Endometrial microvascular endothelial cells (primary cell): ENCODE measurements around the gene AK5. TPM values are rescaled to one million over a fixed set of nuclear protein-coding genes. Genes with fewer than 3 reads are reported as not detected.
"Not testable (repeated sequence)": the region's sequence is repeated elsewhere in the genome, so short reads cannot be mapped to it uniquely, and the experiment has no call there.

Experiments used
- in situ Hi-C: cut with HindIII; loops from 2 replicates; pipeline ENCODE4 v1.10.0; 2017; ENCODE audit warnings: low sequenced_read_pairs, low pct_unique_long_range_greater_than_20kb; ENCODE audit errors: inconsistent ontology term
- total RNA-seq: library from RNA; depleted of rRNA; stranded (reverse); fragments of >200 nt; gene quantifications from one replicate; pipeline ENCODE4 v1.2.3, GENCODE V29; 2015; ENCODE audit errors: inconsistent ontology term

Gene AK5
- total RNA-seq, 1 donor from 2014 or later, result 53.1 TPM

DNA sequence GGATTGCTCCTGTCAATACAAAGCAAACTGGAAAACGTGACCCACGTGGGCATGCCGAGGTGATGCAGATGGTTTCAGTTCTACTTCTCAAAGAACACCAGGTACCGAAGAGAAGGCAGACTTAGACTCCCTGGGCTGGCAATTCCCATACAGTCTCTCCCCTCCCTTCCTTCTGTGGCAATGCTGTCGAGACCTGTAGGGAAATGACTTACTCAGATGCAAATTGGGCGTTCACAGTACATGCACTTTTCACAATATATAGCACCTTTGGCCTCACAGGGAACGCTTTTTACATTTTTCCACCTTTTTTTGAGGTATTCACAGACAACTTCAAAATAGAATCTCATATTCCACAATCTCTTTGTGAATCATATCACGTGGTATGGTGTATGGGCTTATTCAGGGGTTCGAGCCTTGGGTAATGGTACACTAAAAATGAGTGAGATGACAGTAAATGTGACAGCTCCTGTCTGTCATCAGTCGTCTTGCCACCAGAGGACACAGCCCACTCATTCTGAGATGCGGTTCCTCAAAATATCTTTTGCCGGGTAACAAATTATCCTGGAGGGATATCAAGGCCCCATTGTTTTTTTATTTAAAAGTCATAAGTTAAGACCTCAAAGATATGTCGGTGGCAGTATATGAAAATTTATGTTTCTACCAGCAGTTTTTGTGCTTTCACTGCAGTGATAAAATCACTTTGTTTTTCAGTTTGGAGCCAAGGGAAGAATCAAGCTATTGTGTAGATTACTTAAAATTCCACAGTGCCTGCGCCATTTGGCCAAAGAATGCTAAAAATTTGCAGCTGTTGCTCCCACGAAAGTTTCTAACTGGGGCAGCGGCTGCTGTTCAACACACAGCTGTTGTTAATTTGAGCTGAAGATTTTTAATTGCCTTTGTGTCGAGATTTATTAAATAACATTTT is 232.3 kb downstream of the AK5 start:
- in situ Hi-C loops, result no loop called here

DNA sequence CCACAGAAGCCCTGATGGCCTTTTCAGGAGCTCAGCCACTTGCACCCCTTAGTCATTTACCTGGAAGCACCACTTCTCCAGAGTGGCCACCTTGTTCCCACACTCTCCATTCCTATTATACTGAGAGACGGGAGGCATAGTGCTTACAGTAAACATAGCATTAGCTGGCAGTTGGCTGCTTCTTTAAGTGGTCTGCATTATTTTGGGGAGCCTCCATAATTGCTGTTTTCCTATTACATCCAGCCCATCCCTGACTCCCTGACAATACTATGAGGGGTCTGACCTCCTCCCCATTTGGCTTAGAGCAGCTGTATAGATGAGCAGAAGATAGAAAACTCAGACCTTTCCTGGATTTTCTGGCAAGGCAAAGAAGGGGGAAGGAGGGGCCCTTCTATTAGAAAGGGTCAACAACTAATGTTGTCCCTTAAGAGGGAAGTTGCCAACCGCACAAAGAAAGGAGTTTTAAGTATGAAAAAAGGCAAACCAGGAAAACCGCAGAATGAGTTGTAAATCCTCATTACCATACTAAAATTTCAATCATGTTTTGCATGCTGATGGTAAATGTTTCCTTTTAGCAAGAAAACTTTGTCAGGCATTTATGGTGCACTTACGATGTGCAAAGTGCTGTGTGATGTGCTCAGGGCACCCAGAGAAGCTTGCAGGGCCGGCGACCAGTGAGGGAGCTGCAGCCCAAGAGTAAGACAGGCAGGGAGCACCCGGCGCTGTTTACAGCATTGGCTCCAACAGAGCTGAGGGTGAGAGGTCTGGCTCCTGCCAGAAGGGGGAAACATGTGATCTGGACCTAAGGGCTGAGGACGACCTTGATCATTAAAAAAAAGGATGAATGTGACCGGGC is 233.3 kb downstream of the AK5 start:
- in situ Hi-C loops, result no loop called here

DNA sequence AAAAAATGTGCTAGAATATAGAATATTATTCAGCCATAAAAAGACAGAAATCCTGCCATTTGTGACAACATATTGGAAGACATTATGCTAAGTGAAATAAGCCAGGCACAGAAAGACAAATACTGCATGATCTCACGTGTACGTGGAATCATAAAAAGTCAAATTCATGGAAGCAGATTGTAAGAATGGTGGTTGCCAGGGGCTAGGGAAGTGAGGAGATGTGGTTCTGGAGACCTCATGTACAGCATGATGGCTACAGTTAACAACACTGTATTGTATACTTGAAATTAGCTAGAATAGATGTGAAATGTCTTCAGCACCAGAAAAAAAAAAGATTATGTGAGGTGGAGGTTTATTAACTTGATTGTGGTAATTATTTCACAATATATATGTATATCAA is 234.3 kb downstream of the AK5 start:
- in situ Hi-C loops, result no loop called here

DNA sequence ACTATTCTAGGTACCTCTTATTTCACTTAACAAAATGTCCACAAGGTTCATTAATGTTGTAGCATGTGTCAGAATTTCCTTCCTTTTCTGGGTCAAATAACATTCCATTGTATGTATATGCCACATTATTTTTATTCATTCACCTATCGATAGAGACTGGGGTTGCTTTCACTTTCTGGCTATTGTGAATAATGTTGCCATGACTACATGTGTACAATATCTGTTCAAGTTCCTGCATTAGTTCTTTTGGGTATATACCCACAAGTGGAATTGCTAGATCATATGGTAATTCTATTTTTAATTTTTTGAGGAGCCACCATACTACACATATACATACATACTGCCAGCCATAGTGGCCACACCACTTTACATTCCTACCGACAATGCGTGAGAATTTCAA is 242.2 kb downstream of the AK5 start:
- in situ Hi-C loops, result no loop called here

DNA sequence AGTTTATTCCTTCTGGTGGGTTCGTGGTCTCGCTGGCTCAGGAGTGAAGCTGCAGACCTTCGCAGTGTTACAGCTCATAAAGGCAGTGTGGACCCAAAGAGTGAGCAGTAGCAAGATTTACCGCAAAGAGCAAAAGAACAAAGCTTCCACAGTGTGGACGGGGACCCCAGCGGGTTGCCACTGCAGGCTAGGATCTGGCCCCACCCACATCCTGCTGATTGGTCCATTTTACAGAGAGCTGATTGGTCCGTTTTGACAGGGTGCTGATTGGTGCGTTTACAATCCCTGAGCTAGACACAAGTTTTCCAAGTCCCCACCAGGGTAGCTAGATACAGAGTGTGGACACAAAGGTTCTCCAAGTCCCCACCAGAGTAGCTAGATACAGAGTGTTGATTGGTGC is 249.3 kb downstream of the AK5 start:
- in situ Hi-C loops, result not testable (repeated sequence)

DNA sequence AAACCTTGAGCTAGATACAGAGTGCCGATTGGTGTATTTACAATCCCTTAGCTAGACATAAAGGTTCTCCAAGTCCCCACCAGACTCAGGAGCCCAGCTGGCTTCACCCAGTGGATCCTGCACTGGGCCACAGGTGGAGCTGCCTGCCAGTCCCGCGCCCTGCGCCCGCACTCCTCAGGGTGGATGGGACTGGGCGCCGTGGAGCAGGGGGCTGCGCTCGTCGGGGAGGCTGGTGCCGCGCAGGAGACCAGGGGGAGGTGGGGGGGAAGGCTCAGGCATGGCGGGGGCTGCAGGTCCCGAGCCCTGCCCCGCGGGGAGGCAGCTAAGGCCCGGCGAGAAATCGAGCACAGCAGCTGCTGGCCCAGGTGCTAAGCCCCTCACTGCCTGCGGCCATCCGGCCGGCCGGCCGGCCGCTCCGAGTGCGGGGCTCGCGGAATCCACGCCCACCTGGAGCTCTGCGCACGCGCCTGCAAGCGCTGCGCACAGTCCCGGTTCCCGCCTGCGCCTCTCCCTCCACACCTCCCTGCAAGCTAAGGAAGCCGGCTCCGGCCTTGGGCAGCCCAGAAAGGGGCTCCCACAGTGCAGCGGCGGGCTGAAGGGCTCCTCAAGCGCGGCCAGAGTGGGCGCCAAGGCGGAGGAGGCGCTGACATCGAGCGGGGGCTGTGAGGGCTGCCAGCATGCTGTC is 249.9 kb downstream of the AK5 start:
- in situ Hi-C loops, result not testable (repeated sequence)

DNA sequence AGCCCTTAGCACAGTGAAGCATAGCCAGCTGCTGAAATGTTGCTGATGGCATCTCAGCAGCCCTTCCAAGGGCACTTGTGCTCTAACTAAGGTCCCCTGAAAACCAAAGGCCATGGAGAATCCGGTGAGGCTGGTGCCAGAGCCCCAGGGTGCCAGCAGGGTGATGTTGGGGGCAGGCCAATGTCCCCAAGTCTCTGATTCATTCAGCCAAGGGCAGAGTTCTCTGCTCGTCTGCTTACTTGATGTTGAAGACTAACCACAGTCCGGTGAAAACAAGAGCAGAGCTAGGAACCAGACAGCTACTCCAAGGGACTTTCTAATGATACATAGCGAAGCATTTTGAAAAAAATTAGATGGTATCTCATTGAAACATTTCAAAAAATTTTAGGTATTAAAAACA is 250.8 kb downstream of the AK5 start:
- in situ Hi-C loops, result no loop called here

DNA sequence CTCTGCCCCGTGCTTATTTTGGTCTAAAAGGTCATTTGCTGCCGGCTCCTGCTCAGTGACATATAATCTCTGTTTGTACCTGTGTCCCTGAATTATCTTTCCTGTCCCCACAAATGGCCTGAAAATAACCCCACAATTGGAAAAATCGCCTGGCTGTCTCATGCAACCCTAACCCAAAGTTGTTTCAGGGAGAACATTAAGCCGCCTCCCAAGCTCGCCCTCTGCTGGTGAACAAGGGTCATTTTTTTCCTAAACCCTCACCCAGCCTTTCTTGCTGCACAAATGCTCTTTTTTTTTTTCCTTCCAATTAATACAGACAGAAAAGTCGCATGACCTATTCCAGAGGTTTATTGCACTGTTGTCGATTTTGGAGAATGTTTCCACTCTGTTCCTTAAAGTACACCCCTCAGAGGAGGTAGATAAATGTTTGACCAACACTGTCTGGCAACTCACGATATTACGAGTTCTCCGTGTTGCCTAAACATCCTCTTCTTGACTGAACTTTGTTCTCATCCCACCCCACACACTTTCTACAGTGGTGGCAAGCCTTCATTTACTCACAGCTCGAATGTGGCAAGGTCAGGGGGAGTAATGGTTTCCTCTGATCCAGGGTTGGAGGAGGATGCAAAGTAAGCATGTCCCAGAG is 252.0 kb downstream of the AK5 start:
- in situ Hi-C loops, result no loop called here

DNA sequence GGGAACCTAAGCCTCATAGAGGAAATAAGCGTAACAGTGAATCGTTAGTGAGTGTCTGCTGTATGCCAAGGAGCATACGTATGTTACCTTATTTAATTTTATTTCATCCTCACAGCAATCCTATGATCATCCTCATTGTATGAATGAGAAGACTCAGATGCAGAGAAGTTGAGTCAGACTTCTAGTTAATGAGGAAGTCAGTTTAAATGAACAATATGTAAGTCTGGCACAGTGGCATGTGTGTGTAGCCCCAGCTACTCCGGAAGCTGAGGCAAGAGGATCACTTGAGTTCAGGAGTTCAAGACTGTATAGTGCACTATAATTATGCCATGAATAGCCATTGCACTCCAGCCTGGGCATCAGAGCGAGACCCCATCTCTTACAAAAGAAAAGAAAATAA is 252.6 kb downstream of the AK5 start:
- in situ Hi-C loops, result no loop called here

DNA sequence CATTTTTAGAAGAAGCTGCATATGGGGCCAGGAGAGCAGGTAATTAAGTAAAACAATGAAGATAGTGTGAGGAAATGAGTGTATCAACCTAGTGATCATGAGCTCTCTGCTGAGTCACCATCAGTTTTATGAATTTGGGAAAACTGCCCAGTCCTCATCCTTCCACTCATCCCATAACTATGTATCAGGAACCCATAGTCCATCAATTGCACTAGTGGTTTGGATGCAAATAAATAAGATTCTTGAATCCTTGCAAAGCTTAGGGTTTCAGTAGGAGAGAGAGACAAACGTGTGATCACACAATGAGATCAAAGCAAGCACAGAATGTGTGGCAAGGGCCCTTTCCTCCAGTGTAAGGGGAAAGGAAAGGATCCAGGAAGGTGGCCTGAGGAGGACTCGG is 255.0 kb downstream of the AK5 start:
- in situ Hi-C loops, result no loop called here

DNA sequence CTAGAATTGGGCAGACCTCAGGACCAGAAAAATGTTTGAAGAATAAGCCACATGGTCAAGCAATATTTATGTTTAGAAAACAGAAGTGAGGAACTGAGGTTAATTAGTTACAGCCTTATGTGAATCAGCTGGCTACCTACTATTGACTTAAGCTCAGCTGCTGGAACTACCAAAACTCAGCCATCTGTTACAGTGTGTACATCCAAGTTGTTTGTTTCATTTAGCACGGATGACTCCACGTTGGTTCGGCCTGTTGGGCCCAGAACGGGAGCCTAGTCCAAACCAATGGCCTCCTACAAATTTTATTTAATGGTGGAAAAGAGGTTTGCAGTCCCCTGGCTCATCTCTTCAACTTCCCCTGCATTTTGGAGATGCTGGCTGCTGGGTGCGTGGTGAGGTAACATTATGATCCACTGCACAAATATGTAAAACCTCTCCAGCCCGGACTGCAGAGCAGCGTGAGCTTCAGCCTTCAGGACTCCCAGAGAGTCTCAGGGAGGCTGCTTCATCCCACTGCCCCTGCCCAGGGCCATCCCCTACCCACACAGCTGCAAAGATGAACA is 257.2 kb downstream of the AK5 start:
- in situ Hi-C loops, result no loop called here

DNA sequence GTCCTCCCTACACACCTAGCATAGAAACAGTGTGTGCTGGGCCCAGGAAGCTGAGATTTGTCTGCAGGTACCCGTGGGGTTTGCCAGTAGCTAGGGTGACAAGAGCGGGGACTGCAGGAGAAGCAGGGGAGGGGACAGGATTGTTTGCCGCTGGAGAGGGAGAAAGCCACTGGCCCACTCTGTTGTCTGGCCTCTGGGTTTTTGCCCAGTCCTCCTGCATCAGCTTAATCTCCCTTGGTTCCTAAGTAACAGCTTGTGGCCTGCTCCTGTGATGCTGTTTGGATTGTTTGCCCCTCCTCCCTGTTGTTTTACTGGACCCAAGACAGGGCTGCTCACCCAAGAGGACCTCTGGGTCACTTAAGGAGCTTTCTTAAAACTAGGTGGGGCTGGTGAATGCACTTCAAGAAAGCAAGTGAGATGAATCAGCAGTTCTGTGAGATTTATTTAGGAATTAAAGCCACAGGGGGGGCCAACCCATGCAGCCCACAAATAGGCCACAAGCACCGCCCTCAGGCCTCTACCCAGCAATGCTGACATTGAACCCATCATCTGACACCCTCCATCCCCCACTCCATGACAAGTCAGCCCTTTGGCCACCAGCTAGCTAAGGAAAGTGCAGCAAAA is 257.8 kb downstream of the AK5 start:
- in situ Hi-C loops, result no loop called here

DNA sequence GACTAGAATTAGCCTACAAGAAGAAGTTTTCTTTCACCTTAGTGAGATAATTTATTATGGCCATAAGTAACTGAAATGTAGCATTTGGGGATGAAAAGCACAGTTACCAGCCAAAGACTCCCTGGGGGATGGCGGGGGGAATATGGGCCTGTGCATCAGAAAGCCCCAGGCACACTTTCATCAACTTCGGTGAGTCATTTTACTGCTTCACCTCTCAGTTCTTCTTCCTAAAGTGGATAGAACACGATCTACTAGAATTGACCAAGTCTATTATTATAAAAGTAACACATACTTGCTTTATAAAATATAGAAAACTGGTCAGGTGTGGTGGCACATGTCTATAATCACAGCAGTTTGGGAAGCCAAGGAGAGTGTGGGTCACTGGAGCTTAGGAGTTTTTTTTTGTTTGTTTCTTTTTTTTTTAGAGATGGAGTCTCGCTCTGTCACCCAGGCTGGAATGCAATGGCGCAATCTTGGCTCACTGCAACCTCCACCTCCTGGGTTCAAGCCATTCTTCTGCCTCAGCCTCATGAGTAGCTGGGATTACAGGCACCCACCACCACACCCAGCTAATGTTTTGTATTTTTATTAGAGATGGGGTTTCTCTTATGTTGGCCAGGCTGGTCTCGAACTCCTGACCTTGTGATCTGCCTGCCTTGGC is 258.8 kb downstream of the AK5 start:
- in situ Hi-C loops, result no loop called here

DNA sequence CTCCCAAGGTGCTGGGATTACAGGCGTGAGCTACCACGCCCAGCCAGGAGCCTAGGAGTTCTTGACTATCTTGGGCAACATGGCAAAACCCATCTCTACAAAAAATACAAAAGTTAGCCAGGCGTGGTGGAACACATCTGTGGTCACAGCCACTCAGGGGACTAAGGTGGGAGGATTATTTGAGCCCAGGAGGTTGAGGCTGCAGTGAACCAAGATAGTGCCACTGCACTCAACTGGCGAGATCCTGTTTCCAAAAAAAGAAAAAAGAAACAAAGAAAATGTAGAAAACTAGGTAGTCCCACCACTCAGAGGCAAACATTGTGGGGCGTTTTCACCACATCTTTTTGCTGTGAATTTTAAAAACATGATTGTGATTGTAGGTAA is 259.3 kb downstream of the AK5 start:
- in situ Hi-C loops, result no loop called here

DNA sequence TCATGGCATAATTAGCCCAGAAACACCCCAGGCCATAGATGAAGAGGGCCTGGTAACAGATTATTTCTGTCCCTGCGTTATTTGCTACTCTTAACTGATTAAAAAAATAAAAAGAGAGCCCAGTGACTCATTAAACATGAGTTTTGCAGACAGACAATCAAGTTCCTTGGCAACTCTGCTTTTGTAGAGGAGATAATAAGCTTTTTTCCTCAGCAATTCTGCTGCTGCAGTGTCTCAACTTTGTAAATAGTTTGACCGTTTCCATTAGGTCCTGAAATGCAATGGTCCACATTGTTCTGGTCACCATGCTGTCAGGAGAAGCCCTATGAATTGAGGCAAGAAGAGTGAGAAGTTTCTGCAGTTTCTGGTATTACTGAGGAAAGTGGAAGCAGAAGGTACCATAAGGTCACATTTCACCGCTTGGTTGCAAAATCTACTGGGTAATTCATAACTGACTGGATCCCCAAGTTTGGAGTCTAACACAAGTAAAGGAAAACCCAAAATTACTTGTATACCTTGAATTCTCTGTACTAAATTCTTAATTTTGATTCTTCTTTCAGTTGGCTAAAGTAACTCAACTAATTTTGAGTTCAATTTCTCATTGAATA is 261.1 kb downstream of the AK5 start:
- in situ Hi-C loops, result no loop called here

DNA sequence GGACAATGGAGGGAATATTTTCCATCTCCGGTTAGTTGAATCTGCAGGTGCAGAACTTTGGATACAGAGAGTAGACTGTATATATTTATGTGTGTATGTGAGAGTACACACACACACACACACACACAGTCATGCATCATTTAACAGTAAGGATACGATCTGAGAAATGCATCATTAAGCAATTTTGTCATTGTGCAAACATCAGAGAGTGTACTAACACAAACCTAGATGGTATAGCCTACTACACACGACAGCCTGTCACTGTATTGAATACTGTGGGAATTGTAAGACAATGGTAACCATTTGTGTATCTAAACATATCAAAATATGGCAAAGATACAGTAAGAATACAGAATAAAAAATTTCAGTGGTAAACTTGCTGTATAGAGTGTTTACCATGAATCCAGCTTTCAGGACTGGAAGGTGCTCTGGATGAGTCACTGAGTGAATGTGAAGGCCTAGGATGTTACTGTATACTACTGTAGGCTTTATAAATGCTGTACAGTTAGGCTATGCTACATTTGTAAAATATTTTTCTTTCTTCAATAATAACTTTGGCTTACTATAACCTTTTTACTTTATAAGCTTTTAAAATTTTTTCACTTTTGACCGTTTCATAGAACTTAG is 262.1 kb downstream of the AK5 start:
- in situ Hi-C loops, result no loop called here

DNA sequence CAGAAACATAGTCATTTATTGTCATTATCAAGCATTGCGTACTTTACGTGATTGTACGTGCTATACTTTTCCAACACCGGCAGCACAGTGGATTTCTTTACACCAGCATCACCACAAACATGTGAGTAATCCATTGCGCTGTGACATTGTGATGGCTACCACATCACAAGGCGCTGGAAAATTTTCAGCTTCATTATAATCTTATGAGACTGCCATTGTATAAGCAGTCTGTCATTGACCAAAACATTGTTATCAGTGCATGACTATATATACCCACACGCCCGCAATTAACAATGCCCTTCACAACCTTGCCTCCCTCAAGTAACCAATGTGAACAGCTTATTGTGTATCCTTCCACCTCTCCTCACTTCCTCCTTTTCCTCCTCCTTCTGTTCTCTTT is 263.0 kb downstream of the AK5 start:
- in situ Hi-C loops, result no loop called here
